GM04503 (cell line): ENCODE measurements around the gene OR5D13.

Experiments used
- DNase-seq: peaks from one replicate; pipeline ENCODE4 v3.0.0-alpha.2; 2012; ENCODE audit warnings: low read depth

Gene OR5D13

GRCh38 chr11:55773138-55773537, at the start of gene OR5D13:
OR5D13 (plus strand) TSS chr11:55773438; CDS start chr11:55773438, 0 bp downstream.
- no peak for DNase-seq

DNA sequence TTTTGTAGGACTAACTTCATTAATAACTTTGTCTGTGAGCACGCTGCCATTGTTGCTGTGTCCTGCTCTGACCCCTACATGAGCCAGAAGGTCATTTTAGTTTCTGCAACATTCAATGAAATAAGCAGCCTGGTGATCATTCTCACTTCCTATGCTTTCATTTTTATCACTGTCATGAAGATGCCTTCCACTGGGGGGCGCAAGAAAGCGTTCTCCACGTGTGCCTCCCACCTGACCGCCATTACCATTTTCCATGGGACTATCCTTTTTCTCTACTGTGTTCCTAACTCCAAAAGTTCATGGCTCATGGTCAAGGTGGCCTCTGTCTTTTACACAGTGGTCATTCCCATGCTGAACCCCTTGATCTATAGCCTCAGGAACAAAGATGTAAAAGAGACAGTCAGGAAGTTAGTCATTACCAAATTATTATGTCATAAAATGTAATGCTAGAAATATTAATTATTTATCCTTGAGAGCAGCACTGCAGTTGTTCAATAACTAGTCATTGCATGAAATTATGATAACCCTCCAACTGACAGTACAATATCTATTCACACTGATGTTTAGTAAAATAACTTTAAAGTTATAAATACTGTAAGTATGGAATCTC, 46.4 kb upstream of the OR5D13 start:
- DNase-seq: no peak

DNA sequence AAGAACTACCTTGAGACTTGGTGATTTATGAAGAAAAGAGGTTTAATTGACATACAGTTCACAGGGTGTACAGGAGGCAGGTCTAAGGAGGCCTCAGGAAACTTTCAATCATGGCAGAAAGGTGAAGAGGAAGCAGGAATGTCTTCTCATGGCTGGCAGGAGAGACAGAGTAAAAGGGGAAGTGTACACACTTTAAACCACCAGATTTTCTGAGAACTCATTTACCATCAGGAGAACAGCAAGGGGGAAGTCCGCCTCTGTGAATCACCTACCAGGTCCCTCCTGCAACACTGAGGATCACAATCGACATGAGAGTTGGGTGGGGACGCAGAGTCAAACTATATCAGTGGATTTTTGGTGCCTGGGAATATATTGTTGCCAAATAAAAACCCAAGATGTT, 40.3 kb upstream of the OR5D13 start:
- DNase-seq: no peak

- no peak for DNase-seq
Measured at GRCh38 chr11:55791606-55792005, 18.4 kb downstream of the OR5D13 start.

DNA sequence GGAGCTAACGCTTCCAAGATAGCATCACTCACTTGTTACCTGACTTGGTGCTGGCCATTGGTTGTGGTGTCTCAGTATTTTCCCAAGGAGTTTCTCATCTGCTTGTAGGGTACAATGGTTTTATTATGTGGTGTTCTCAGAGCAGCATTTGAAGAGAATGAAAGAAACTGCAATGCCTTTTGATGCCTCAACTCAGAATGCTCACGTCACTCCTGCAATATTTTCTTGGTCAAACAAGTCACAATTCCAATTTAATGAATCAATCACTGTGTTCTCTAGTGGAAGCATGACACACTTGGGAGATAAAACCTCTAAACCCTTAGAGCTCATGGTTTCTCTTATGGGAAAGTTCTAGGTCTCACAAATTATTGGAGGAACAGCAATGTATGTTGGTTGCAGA, 20.1 kb downstream of the OR5D13 start:
- DNase-seq: no peak

GRCh38 chr11:55795256-55795655, 22.0 kb downstream of the OR5D13 start, which contains the start of gene OR5D14:
OR5D14 (plus strand) TSS chr11:55795556; CDS start chr11:55795556, 0 bp downstream.
- no peak for DNase-seq

DNA sequence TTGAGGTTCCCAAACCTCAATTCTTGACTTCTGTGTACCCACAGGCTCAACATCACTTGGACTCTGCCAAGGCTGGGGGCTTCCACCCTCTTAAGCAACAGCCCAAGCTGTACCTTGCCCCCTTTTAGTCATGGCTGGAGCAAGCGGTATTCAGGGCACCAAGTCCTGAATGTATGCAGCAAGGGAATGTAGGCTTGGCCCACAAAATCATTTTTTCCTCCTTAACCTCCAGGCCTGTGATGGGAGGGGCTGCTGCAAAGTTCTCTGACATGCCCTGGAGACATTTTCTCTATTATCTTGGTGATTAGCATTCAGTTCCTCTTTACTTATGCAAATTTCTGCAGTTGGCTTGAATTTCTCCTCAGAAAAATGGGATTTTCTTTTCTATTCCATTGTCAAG, 33.0 kb downstream of the OR5D13 start:
- no peak for DNase-seq

DNA sequence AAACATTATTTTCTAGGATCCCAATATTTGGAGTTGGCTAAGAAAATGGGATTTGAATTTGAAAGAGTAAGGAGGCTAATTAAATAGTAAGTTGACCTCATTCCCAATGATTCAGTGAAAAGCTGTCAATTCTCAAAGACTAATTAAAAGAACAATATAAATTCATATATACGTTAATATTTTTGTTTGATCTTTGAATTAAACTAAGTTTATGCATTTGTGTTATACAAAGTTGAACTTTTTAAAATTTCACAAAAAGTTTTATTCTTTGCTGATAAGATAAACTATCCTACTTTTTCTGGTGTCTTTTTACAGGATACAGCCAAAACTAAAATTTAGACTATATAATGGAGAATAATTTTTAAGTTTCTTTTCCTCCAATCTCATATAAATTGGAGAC, 37.8 kb downstream of the OR5D13 start, which contains the start of gene OR5L1:
Gene OR5L1, plus strand, starts transcription at position 301 of the 400 bp plus-strand sequence. CDS start 100 bp downstream, outside the sequence.
- no peak for DNase-seq

DNA sequence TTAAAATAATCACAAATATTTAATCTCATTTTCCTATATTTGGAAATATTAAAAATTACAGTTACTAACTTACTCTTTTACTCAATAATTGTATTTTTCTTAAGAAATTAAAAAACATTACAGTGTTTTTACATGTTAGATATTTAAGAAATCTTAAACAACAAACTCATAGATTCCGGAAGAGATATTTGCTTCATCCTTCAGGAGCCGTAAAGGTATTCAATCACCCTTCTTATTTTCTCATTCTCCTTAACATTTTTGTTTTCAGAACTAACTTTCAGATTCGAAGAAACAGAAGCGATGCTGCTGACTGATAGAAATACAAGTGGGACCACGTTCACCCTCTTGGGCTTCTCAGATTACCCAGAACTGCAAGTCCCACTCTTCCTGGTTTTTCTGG, 46.1 kb downstream of the OR5D13 start, which contains the start of gene OR5D18:
Gene OR5D18, plus strand, starts transcription at position 301 of the 400 bp plus-strand sequence. Its CDS starts 0 bp downstream, at position 301.
- no peak for DNase-seq
